CD4-positive, alpha-beta T cell (primary cell): Measurements from ENCODE around the gene NPC1L1. TPM values are rescaled to one million over a fixed set of nuclear protein-coding genes. Genes with fewer than 3 reads are reported as not detected.

ENCODE experiments used
- ATAC-seq: fragments of 200-7000 bp; cut with Tn5 transposase; one replicate; pipeline ENCODE4 v1.10.0; 2022; ENCODE audit warnings: mild to moderate bottlenecking; ENCODE audit not compliant: poor library complexity
- CTCF ChIA-PET: fragments of 350-600 bp; sonication (Branson Sonifier 250); formaldehyde crosslinking; loops from one replicate; lab custom pipeline; 2021; ENCODE audit warnings: antibody characterized with exemption, inconsistent platforms; lab: Charles Lee
- POLR2A ChIA-PET: fragments of 350-600 bp; sonication (Branson Sonifier 250); formaldehyde crosslinking; loops from one replicate; lab custom pipeline; 2021; ENCODE audit warnings: antibody characterized with exemption, inconsistent platforms; lab: Charles Lee
- DNase-seq, 14 experiments: peaks; one replicate each; pipeline ENCODE4 v3.0.0-alpha.2; 2013 to 2020; ENCODE audit warnings: mixed read lengths in 2 of 14
- H3K27ac ChIP-seq, 2 donors: one replicate each; pipeline versions ENCODE4 v1.5.1 to v1.7.0; 2013; ENCODE audit warnings: low read length in 2 of 2, low read depth in 1 of 2, mild to moderate bottlenecking in 1 of 2
- H3K27me3 ChIP-seq, 2 experiments: 1 replicate in 1 of 2; 2 replicates in 1 of 2; pipeline versions ENCODE4 v1.6.1 to v1.7.0; 2013; ENCODE audit warnings: low read length in 2 of 2, control low read depth in 1 of 2, mild to moderate bottlenecking in 1 of 2, moderate library complexity in 1 of 2; ENCODE audit not compliant: insufficient read depth in 2 of 2, control insufficient read depth in 1 of 2
- H3K36me3 ChIP-seq: one replicate; pipeline ENCODE4 v1.6.1; 2013; ENCODE audit warnings: low read length, control low read depth; ENCODE audit not compliant: insufficient read depth
- H3K4me1 ChIP-seq: one replicate; pipeline ENCODE4 v1.6.1; 2013; ENCODE audit warnings: low read length, control low read depth; ENCODE audit not compliant: insufficient read depth
- H3K4me3 ChIP-seq: one replicate; pipeline ENCODE4 v1.5.1; 2013; ENCODE audit warnings: mild to moderate bottlenecking, low read length, moderate library complexity
- H3K9me3 ChIP-seq, 2 experiments: 1 replicate in 1 of 2; 2 replicates in 1 of 2; pipeline versions ENCODE4 v1.6.1 to v1.7.0; 2013; ENCODE audit warnings: low read length in 2 of 2, mild to moderate bottlenecking in 2 of 2, control low read depth in 1 of 2, moderate library complexity in 1 of 2; ENCODE audit not compliant: control insufficient read depth in 1 of 2, insufficient read depth in 1 of 2
- H3K27ac Mint-ChIP-seq: one replicate; pipeline ENCODE4 v1.8.0; 2020; ENCODE audit warnings: mixed read lengths
- H3K27me3 Mint-ChIP-seq: one replicate; pipeline ENCODE4 v1.8.0; 2021; ENCODE audit warnings: mixed read lengths
- H3K36me3 Mint-ChIP-seq: one replicate; pipeline ENCODE4 v1.8.0; 2021; ENCODE audit warnings: low read depth, mixed read lengths
- H3K4me1 Mint-ChIP-seq: one replicate; pipeline ENCODE4 v1.8.0; 2021; ENCODE audit warnings: low read depth, mixed read lengths
- H3K4me3 Mint-ChIP-seq: one replicate; pipeline ENCODE4 v1.8.0; 2020; ENCODE audit warnings: mild to moderate bottlenecking, mixed read lengths
- H3K9me3 Mint-ChIP-seq: one replicate; pipeline ENCODE4 v1.8.0; 2020; ENCODE audit warnings: mixed read lengths
- CTCF ChIP-seq: fragments of 200-600 bp; IDR thresholded peaks from one replicate; pipeline ENCODE4 v1.8.0; 2022; ENCODE audit warnings: antibody characterized with exemption, mild to moderate bottlenecking
- intact Hi-C, 2 experiments: fragments of 100-400 bp; cut with DNase I in 1 of 2; cut with micrococcal nuclease in 1 of 2; formaldehyde crosslinking; loops; one replicate each; pipeline versions ENCODE4 v1.15.1 to v1.9.0; 2023 to 2025; cut with DNase I, micrococcal nuclease
- total RNA-seq, 174 experiments: library from RNA in 2 of 174; stranded (reverse) in 2 of 174; gene quantifications; one replicate each; pipeline ENCODE4 v1.2.3 and lab custom pipeline; 2021 to 2026

NPC1L1 gene
- total RNA-seq, 2 experiments from 2014 or later: 0.08 TPM; not detected in 1

GRCh38 chr7:44470135-44470479, 71.0 kb downstream of the NPC1L1 start:
- Histone ChIP-seq H3K4me1 (peaks cover 24% of the 10 kb centered on the region), H3K27me3 (no peaks in the 10 kb centered on the region), H3K27ac (no peak overlapping the region), H3K9me3 (no peaks in the 10 kb centered on the region), H3K4me3 (no peak overlapping the region), H3K36me3 (peaks cover 76% of the 10 kb centered on the region)
- no peak for ATAC-seq
- Mint-ChIP-seq H3K4me3 (no peak overlapping the region), H3K27me3 (no peaks in the 10 kb centered on the region), H3K27ac (peak overlapping the region; percentile 52), H3K36me3 (peaks cover 100% of the 10 kb centered on the region), H3K4me1 (peaks cover 90% of the 10 kb centered on the region), H3K9me3 (no peaks in the 10 kb centered on the region)
- no peak for TF ChIP-seq CTCF
- intact Hi-C loops: loop anchor here in 1 of 2 experiments (10.0 kb wide), 1 partner anchor 125 kb away; no protein-coding TSS in a partner anchor
- ChIA-PET POLR2A (interaction anchor here (1.0 kb wide), 1 partner anchor 20 kb away, joined by 5 read pairs; no protein-coding TSS in a partner anchor), CTCF (no interaction called here)
- DNase-seq: no peak

- intact Hi-C loops: loop anchor here in 1 of 2 experiments (10.0 kb wide), 1 partner anchor 125 kb away; no protein-coding TSS in a partner anchor
- H3K4me1 ChIP-seq: peaks cover 24% of the 10 kb centered on the region
- DNase-seq: no peak
- peaks cover 81% of the 10 kb centered on the region for H3K36me3 ChIP-seq
- TF ChIP-seq CTCF: no peak
- Mint-ChIP-seq H3K27ac (peak overlapping the region; percentile 52), H3K36me3 (peaks cover 100% of the 10 kb centered on the region), H3K4me3 (no peak overlapping the region), H3K9me3 (no peaks in the 10 kb centered on the region), H3K27me3 (no peaks in the 10 kb centered on the region), H3K4me1 (peaks cover 91% of the 10 kb centered on the region)
- no peaks in the 10 kb centered on the region for H3K27me3 ChIP-seq
- H3K4me3 ChIP-seq: no peak overlapping the region
- ChIA-PET CTCF (no interaction called here), POLR2A (interaction anchor here (1.0 kb wide), 1 partner anchor 20 kb away, joined by 5 read pairs; no protein-coding TSS in a partner anchor)
- ATAC-seq: no peak
- no peak overlapping the region for H3K27ac ChIP-seq
- H3K9me3 ChIP-seq: no peaks in the 10 kb centered on the region
Observed at GRCh38 chr7:44469461-44470134, 71.5 kb downstream of the NPC1L1 start.

DNA sequence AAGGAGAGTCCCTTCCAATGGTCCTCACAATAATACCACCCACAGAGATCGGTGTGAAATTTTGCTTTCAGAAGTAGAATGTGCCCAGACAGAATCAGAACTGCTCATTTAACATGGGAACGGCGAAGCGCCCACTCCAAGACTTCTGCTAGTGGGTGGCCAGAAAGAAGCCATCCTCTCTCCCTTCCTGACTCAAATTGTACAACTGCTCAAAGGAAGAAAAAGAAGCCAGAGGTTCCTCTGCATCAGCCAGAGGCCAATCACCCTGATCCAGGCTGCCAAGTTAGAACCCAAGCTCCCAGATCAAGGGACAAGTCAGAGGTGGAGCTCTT, 73.9 kb downstream of the NPC1L1 start:
- H3K4me3 Mint-ChIP-seq: no peak overlapping the region
- CTCF ChIA-PET: no interaction called here

More for the DNA sequence above, 73.9 kb downstream of the NPC1L1 start:
- DNase-seq (no peak), ATAC-seq (no peak)
- Mint-ChIP-seq H3K4me1 (peaks cover 88% of the 10 kb centered on the region), H3K27me3 (no peaks in the 10 kb centered on the region), H3K27ac (no peak overlapping the region), H3K36me3 (peaks cover 85% of the 10 kb centered on the region), H3K9me3 (no peaks in the 10 kb centered on the region)
- intact Hi-C loops: no loop called here
- no peak overlapping the region for H3K27ac ChIP-seq
- peaks cover 69% of the 10 kb centered on the region for H3K36me3 ChIP-seq
- H3K27me3 ChIP-seq: no peaks in the 10 kb centered on the region
- POLR2A ChIA-PET: no interaction called here
- H3K9me3 ChIP-seq: no peaks in the 10 kb centered on the region
- peaks cover 35% of the 10 kb centered on the region for H3K4me1 ChIP-seq
- H3K4me3 ChIP-seq: no peak overlapping the region
- no peak for TF ChIP-seq CTCF
